H1 (cell line): ENCODE data around the gene TRIM67.

Experiments
- BACH1 ChIP-seq: IDR thresholded peaks from 2 replicates; pipeline ENCODE4 v1.6.1; 2012; ENCODE audit warnings: low read length, improper control_type of control experiment
- CEBPB ChIP-seq: IDR thresholded peaks from 2 replicates; pipeline ENCODE4 v1.6.1; 2012; ENCODE audit warnings: low read depth, low read length
- FOSL1 ChIP-seq: IDR thresholded peaks from 2 replicates; pipeline ENCODE4 v1.6.1; 2011; ENCODE audit warnings: mild to moderate bottlenecking, low read depth, low read length, moderate library complexity; ENCODE audit not compliant: insufficient read depth
- GABPA ChIP-seq: IDR thresholded peaks from 2 replicates; pipeline ENCODE4 v1.6.1; 2011; ENCODE audit warnings: mild to moderate bottlenecking, low read length, moderate library complexity, borderline replicate concordance; ENCODE audit not compliant: insufficient read depth
- HDAC2 ChIP-seq, 2 experiments: fragments of 300-600 bp in 1 of 2; sonication (generic) in 1 of 2; IDR thresholded peaks; 2 replicates each; pipeline ENCODE4 v1.6.1; 2011 to 2012; ENCODE audit warnings: low read depth in 2 of 2, low read length in 2 of 2, mild to moderate bottlenecking in 2 of 2, moderate library complexity in 2 of 2, borderline replicate concordance in 1 of 2, inconsistent platforms in 1 of 2
- PHF8 ChIP-seq: fragments of 200-600 bp; sonication (generic); conservative IDR thresholded peaks from 2 replicates; pipeline ENCODE4 v1.7.1; 2012; ENCODE audit warnings: low read depth, mild to moderate bottlenecking, inconsistent platforms, low read length, moderate library complexity
- POLR2A ChIP-seq, 2 experiments: IDR thresholded peaks; 1 replicate in 1 of 2; 2 replicates in 1 of 2; pipeline ENCODE4 v1.6.1; 2011; ENCODE audit warnings: low read depth in 2 of 2, low read length in 2 of 2, mild to moderate bottlenecking in 2 of 2; ENCODE audit errors: control extremely low read depth in 1 of 2
- POLR2AphosphoS5 ChIP-seq: IDR thresholded peaks from 2 replicates; pipeline ENCODE4 v1.6.1; 2011; ENCODE audit warnings: low read depth, low read length
- SIRT6 ChIP-seq: IDR thresholded peaks from one replicate; pipeline ENCODE4 v1.7.1; 2012; ENCODE audit warnings: low read length, inconsistent platforms
- SP2 ChIP-seq: IDR thresholded peaks from 2 replicates; pipeline ENCODE4 v1.6.1; 2012; ENCODE audit warnings: mild to moderate bottlenecking, low read length, inconsistent platforms
- TAF7 ChIP-seq: optimal IDR thresholded peaks from 2 replicates; pipeline ENCODE3; 2011; ENCODE audit warnings: low read depth, mild to moderate bottlenecking, inconsistent platforms, low read length, moderate library complexity, borderline replicate concordance
- ZNF274 ChIP-seq: IDR thresholded peaks from 2 replicates; pipeline ENCODE4 v1.7.0; 2012; ENCODE audit warnings: low read length, borderline replicate concordance; ENCODE audit errors: extremely low read depth
- TF ChIP-seq, protein P1 (sequence below), 3 experiments: IDR thresholded peaks; 1 replicate in 2 of 3; 2 replicates in 1 of 3; pipeline versions ENCODE4 v1.5.1 to v1.6.1; 2011; ENCODE audit warnings: low read length in 3 of 3, mild to moderate bottlenecking in 3 of 3, inconsistent platforms in 2 of 3, low read depth in 1 of 3, moderate library complexity in 1 of 3; ENCODE audit not compliant: insufficient read depth in 1 of 3; ENCODE audit errors: control extremely low read depth in 1 of 3
- TF ChIP-seq, protein P2 (sequence below): IDR thresholded peaks from 2 replicates; pipeline ENCODE4 v1.6.1; 2012; ENCODE audit warnings: low read length, inconsistent platforms

- TF ChIP-seq, protein P1, sequence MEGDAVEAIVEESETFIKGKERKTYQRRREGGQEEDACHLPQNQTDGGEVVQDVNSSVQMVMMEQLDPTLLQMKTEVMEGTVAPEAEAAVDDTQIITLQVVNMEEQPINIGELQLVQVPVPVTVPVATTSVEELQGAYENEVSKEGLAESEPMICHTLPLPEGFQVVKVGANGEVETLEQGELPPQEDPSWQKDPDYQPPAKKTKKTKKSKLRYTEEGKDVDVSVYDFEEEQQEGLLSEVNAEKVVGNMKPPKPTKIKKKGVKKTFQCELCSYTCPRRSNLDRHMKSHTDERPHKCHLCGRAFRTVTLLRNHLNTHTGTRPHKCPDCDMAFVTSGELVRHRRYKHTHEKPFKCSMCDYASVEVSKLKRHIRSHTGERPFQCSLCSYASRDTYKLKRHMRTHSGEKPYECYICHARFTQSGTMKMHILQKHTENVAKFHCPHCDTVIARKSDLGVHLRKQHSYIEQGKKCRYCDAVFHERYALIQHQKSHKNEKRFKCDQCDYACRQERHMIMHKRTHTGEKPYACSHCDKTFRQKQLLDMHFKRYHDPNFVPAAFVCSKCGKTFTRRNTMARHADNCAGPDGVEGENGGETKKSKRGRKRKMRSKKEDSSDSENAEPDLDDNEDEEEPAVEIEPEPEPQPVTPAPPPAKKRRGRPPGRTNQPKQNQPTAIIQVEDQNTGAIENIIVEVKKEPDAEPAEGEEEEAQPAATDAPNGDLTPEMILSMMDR (IDR thresholded peaks at IDR 0.05; ENCODE audit: control extremely low read depth in 1 of 3, insufficient read depth in 1 of 3, low read depth in 1 of 3, low read length in 3 of 3), result no peak
- TF ChIP-seq CEBPB (no peak), POLR2A (IDR thresholded peaks at IDR 0.05; ENCODE audit: control extremely low read depth in 1 of 2, low read depth in 2 of 2, low read length in 2 of 2) (no peak), POLR2AphosphoS5 (no peak), ZNF274 (no peak), BACH1 (no peak), GABPA (no peak), SP2 (no peak), TAF7 (no peak), PHF8 (no peak), HDAC2 (IDR thresholded peaks at IDR 0.05; ENCODE audit: borderline replicate concordance in 1 of 2, low read depth in 2 of 2, low read length in 2 of 2) (no peak), FOSL1 (no peak), SIRT6 (no peak)
- TF ChIP-seq, protein P2, sequence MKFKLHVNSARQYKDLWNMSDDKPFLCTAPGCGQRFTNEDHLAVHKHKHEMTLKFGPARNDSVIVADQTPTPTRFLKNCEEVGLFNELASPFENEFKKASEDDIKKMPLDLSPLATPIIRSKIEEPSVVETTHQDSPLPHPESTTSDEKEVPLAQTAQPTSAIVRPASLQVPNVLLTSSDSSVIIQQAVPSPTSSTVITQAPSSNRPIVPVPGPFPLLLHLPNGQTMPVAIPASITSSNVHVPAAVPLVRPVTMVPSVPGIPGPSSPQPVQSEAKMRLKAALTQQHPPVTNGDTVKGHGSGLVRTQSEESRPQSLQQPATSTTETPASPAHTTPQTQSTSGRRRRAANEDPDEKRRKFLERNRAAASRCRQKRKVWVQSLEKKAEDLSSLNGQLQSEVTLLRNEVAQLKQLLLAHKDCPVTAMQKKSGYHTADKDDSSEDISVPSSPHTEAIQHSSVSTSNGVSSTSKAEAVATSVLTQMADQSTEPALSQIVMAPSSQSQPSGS, result no peak
Measured at GRCh38 chr1:231240531-231240882, 78.6 kb downstream of the TRIM67 start.
